Body of pancreas (tissue), 4 donors: ENCODE measurements around the gene CCL3.
"Not testable (repeated sequence)": the region's sequence is repeated elsewhere in the genome, so short reads cannot be mapped to it uniquely, and the experiment has no call there.

ENCODE experiments used
- CTCF ChIP-seq, 7 experiments: fragments of 450-650 bp in 4 of 7; fragments of 200-600 bp in 3 of 7; sonication (generic) in 3 of 7; IDR thresholded peaks; one replicate each; pipeline ENCODE4 v1.5.1; 2016 to 2019; ENCODE audit warnings: antibody characterized with exemption in 7 of 7
- POLR2A ChIP-seq, 3 donors: fragments of 450-650 bp; IDR thresholded peaks; one replicate each; pipeline ENCODE4 v1.6.1; 2016; ENCODE audit warnings: antibody characterized with exemption in 3 of 3, mild to moderate bottlenecking in 2 of 3

GRCh38 chr17:36083691-36084090, 6.3 kb downstream of the CCL3 start:
- not testable (repeated sequence) for TF ChIP-seq CTCF, POLR2A (IDR thresholded peaks at IDR 0.05)
